ENCODE data around the gene CCL20.

Gene CCL20

DNA sequence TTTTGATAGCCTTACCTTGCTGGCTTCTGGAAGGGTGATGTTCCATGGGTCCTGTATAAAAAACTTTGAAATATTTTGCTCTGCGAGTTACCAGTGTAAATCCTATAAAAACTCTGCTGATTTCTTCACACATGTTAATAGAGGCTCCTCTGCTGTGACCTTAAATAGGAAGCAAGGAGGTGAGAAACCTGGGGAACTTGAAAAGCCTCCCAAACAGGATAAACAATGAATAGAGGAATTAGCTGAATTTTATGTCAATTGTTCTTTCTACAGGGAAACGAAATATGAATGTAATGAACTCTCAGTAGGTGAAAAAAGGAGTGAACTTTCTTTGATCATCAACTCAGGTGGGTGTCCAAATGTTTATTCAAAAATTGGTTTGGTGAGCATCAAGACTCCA, 10.8 kb upstream of the CCL20 start:
- no peak for DNase-seq (ENCODE audit: low read depth, low spot score)

GRCh38 chr2:227804975-227805374, 8.7 kb upstream of the CCL20 start:
- DNase-seq (ENCODE audit: low read depth, low spot score): no peak

GRCh38 chr2:227805578-227805977, 8.1 kb upstream of the CCL20 start:
- no peak for DNase-seq (ENCODE audit: low read depth, low spot score)

GRCh38 chr2:227808936-227809335, 4.7 kb upstream of the CCL20 start:
- DNase-seq (ENCODE audit: low read depth, low spot score): no peak

GRCh38 chr2:227812001-227812400, 1.6 kb upstream of the CCL20 start:
- no peak for DNase-seq (ENCODE audit: low read depth, low spot score)

GRCh38 chr2:227813229-227813561, 447 bp upstream of the CCL20 start:
- DNase-seq (ENCODE audit: low read depth, low spot score): no peak

DNA sequence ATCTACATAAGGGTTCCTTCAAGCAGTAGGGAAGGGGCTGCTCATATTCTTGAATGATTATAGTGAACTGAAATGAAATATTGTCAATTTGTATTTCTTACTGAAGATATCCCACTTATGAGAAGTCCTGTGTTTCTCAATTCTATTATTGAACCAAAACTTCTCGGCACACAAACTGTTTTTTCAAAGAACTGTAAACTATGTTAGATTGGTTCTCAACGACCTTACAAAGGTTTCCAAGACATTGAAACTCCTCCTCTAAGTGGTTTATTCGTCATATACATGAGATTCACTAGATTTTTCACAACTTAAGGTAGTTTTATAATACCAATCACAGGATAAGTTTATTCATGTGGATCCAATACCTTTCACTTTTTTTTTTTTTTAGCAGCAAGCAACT, 1.4 kb downstream of the CCL20 start:
- DNase-seq (ENCODE audit: low read depth, low spot score): no peak

- no peak for DNase-seq (ENCODE audit: low read depth, low spot score)
Observed at GRCh38 chr2:227816507-227817294, 3.1 kb downstream of the CCL20 start.

DNA sequence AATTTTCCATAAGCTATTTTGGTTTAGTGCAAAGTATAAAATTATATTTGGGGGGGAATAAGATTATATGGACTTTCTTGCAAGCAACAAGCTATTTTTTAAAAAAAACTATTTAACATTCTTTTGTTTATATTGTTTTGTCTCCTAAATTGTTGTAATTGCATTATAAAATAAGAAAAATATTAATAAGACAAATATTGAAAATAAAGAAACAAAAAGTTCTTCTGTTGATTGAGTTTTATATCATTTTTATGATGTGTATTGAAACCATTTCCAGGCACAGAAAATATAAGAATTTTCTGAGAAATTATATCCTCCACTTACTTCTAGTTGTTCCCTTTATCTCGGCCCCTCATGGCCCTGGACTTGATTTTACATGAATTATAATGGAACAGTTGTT, 3.7 kb downstream of the CCL20 start:
- DNase-seq (ENCODE audit: low read depth, low spot score): no peak

- peak; percentile 89 for DNase-seq (ENCODE audit: low read depth, low spot score)
Observed at GRCh38 chr2:227817850-227818674, 4.4 kb downstream of the CCL20 start.

DNA sequence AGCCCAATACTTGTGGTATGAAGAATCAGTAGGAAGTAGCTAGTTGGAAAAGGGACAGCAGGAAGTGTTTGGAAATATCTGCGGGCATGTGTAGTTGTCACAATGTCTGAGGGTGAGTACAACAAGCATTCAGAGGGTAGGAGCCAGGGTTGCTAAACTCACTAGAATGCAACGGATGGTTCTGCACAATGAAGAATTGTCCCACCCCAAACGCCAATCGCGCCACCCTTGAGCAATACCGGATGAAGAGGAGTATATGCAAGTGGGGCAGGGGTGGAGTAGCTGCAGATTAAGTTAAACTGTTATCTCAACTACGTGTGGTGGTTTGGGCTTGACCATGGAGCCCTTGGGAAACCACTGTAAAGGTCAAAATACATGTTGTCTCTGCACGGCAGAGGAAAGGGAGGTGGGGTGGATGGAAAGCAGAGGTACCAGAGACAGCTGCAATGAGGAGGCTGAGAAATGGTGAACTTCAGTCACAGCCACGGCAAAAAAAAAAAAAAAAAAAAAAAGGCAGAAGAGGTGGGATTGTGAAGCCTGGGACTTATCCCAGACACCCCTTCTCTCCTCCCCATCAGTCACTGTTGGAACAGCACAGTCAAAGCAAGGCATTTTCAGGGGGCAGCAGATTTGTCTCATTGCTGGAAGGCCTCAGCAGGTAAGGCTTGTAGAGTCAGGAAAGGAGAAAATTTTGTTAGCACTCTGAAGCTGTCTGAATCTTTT, 5.2 kb downstream of the CCL20 start:
- no peak for DNase-seq (ENCODE audit: low read depth, low spot score)

- DNase-seq (ENCODE audit: low read depth, low spot score): no peak
Observed at GRCh38 chr2:227819398-227819697, 5.7 kb downstream of the CCL20 start.

DNA sequence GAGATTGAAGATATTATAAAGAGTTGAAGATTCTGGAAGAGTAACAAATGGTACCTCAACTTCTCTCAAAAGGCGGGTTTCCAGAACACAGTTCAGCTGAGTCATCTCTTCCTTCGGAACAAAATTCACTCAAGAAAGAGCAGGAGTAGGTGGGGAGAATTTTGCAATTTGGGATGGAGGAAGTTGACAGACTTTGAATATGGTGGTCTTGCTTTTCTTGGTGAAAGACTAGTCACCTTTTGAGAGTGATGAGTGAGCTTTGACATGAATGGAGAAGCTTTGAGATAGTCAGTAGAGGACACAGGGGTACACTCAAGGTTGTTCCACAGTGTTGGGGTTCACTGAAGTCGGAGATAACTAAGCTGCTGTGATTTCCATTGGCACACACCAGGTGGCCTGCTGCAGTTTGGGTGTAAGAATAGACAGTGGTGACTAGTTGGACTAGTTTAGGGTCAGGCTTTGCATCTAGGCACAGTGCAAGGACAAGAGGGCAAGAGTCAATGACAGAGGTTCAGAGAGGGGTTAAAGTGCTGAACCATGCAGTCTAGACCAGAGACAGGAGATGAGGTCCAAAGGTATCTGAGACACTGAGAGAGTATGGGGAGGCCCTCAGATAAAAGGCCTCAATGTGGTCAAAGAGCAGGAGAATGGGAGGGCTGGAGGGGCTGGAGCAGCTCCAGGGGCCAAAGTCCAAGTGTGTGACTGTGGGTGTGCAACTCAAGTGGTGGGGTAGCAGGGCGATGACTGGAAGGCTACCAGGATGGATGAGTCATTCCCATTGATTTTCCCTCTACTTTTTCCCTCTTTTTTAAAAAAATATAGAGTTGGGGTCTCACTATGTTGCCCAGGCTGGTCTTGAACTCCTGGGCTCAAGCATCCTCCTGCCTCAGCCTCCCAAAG, 7.7 kb downstream of the CCL20 start:
- no peak for DNase-seq (ENCODE audit: low read depth, low spot score)

- DNase-seq (ENCODE audit: low read depth, low spot score): no peak
Observed at GRCh38 chr2:227822416-227823003, 8.9 kb downstream of the CCL20 start.

DNA sequence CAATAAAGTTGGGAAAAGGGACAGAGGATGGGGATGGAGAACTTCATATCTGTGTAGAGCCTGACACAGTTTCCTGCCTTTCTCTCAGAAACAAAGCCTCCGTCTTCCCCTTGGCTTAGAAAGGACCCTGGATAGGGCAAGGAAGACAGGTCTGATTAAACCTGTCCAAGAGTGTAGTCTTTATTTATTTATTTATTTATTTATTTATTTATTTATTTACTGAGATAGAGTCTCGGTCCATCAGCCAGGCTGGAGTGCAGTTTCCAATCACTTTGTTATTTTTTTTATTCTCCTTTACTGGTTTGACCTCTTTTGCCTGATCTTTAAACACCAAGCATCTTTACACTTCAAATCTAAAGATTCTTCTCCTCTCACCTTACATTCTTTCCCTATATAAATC, 10.3 kb downstream of the CCL20 start:
- DNase-seq (ENCODE audit: low read depth, low spot score): no peak

DNA sequence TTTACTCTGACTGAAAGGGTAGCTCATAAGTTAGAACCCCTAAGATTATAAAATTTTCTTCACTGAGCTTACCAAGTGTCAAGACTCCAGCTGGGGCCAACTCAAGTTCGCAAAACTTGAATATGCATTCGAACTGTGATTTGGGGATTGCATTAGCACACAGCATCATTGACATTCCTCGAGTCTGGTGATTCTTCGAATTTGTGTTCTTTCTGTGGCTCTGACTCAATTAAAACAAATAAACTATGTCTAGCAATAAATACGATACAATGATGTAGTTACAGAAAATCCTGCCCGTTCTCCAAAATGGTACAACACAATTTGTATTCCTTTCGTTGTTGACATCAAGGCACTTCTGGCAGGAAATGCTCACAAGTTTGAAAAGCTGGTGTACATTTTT, 11.1 kb downstream of the CCL20 start:
- DNase-seq (ENCODE audit: low read depth, low spot score): no peak

GRCh38 chr2:227826019-227826521, 12.4 kb downstream of the CCL20 start:
- DNase-seq (ENCODE audit: low read depth, low spot score): no peak

DNA sequence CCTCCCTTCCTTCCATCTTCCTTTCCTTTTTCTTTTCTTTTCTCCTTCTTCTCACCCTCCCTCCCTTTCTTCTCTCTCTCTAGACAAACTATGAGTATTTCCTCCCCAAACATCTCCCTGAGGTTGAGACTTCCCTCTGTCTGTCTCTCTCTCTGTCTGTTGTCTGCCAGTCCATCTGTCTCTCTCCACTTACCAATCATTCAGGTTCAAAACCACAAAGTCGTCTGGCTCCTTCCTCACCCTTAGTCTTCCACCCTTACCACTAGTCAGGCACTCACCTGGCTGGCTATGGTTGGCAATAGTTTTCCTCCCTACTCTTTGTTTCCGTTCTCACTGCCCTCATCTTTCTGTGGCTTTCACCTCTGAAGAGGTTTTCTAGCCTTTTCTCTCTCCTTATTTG, 12.9 kb downstream of the CCL20 start:
- DNase-seq (ENCODE audit: low read depth, low spot score): no peak

- no peak for DNase-seq (ENCODE audit: low read depth, low spot score)
Observed at GRCh38 chr2:227827143-227827542, 13.5 kb downstream of the CCL20 start.

DNA sequence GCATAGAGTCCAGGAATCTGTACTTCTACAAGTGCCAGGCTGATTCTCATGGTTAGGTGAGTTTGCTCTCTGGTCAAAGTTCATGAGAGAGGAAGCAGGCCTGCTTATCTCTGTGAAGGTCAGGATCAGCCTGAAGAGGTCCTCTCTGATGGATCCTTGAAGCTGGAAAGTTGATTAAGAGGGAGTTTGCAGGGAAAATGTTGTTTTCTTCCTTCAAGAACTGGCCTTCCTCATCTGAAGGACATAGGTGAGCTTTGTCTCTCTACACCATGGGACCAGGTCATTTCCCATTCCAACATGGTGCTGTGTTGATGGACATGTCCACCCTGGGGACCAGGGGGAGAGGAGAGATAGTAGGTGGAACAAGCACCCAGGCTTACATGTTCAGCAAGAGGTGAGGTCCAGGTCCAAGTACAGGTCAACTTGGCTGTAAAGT, 14.9 kb downstream of the CCL20 start:
- no peak for DNase-seq (ENCODE audit: low read depth, low spot score)

- DNase-seq (ENCODE audit: low read depth, low spot score): no peak
Observed at GRCh38 chr2:227829337-227829736, 15.7 kb downstream of the CCL20 start.

Data from brain pericyte (primary cell).